ENCODE measurements around the gene SFT2D1. TPM values are rescaled to one million over a fixed set of nuclear protein-coding genes. Genes with fewer than 3 reads are reported as not detected.

SFT2D1 gene
- total and polyA plus RNA-seq, 9 of the 15 experiments (the other 6 are each of a cell fraction or from before 2014, with no cell fraction given), result 54.4 to 140 (median 74.6) TPM

DNA sequence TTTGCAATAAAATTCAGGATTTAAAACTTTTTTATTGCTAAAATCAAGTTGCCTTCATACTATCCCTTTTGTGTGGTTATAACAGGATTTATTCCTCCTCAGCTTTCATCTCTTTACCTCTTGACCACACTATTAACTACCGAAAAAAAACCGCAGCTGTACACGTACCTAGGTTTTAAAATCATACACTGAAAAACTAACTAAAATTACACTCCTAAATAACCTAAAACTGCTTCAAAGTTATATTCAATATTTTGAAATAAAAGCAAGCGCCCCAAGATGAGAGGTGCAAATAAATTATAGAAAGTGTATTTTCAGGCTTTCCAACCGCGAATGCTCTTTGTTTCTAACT, 39.0 kb upstream of the SFT2D1 start (continued):
- TF ChIP-seq, protein P1, sequence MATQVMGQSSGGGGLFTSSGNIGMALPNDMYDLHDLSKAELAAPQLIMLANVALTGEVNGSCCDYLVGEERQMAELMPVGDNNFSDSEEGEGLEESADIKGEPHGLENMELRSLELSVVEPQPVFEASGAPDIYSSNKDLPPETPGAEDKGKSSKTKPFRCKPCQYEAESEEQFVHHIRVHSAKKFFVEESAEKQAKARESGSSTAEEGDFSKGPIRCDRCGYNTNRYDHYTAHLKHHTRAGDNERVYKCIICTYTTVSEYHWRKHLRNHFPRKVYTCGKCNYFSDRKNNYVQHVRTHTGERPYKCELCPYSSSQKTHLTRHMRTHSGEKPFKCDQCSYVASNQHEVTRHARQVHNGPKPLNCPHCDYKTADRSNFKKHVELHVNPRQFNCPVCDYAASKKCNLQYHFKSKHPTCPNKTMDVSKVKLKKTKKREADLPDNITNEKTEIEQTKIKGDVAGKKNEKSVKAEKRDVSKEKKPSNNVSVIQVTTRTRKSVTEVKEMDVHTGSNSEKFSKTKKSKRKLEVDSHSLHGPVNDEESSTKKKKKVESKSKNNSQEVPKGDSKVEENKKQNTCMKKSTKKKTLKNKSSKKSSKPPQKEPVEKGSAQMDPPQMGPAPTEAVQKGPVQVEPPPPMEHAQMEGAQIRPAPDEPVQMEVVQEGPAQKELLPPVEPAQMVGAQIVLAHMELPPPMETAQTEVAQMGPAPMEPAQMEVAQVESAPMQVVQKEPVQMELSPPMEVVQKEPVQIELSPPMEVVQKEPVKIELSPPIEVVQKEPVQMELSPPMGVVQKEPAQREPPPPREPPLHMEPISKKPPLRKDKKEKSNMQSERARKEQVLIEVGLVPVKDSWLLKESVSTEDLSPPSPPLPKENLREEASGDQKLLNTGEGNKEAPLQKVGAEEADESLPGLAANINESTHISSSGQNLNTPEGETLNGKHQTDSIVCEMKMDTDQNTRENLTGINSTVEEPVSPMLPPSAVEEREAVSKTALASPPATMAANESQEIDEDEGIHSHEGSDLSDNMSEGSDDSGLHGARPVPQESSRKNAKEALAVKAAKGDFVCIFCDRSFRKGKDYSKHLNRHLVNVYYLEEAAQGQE (IDR thresholded peaks at IDR 0.05; ENCODE audit: borderline replicate concordance), result no peak
- TF ChIP-seq, protein P1 (CRISPR knock-in tag; IDR thresholded peaks at IDR 0.05; ENCODE audit: low read depth), result no peak
- TF ChIP-seq PTBP1 (IDR thresholded peaks at IDR 0.05; ENCODE audit: low read depth, low read length) (no peak), TBL1XR1 (IDR thresholded peaks at IDR 0.05; ENCODE audit: low read length in 2 of 2) (no peak), ZNF75A (CRISPR knock-in tag; IDR thresholded peaks at IDR 0.05) (no peak), CSDE1 (IDR thresholded peaks at IDR 0.05) (no peak), NBN (IDR thresholded peaks at IDR 0.05; ENCODE audit: low read depth) (0 out of 2 replicates have a peak, but pooled peaks have one; percentile 21), SMAD1 (IDR thresholded peaks at IDR 0.05; ENCODE audit: low read depth, low read length, partially characterized antibody) (no peak), ZNF77 (CRISPR knock-in tag; IDR thresholded peaks at IDR 0.05) (no peak)
- TF ChIP-seq, protein P2, sequence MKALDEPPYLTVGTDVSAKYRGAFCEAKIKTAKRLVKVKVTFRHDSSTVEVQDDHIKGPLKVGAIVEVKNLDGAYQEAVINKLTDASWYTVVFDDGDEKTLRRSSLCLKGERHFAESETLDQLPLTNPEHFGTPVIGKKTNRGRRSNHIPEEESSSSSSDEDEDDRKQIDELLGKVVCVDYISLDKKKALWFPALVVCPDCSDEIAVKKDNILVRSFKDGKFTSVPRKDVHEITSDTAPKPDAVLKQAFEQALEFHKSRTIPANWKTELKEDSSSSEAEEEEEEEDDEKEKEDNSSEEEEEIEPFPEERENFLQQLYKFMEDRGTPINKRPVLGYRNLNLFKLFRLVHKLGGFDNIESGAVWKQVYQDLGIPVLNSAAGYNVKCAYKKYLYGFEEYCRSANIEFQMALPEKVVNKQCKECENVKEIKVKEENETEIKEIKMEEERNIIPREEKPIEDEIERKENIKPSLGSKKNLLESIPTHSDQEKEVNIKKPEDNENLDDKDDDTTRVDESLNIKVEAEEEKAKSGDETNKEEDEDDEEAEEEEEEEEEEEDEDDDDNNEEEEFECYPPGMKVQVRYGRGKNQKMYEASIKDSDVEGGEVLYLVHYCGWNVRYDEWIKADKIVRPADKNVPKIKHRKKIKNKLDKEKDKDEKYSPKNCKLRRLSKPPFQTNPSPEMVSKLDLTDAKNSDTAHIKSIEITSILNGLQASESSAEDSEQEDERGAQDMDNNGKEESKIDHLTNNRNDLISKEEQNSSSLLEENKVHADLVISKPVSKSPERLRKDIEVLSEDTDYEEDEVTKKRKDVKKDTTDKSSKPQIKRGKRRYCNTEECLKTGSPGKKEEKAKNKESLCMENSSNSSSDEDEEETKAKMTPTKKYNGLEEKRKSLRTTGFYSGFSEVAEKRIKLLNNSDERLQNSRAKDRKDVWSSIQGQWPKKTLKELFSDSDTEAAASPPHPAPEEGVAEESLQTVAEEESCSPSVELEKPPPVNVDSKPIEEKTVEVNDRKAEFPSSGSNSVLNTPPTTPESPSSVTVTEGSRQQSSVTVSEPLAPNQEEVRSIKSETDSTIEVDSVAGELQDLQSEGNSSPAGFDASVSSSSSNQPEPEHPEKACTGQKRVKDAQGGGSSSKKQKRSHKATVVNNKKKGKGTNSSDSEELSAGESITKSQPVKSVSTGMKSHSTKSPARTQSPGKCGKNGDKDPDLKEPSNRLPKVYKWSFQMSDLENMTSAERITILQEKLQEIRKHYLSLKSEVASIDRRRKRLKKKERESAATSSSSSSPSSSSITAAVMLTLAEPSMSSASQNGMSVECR (CRISPR knock-in tag; IDR thresholded peaks at IDR 0.05), result no peak
- TF ChIP-seq, protein P3, sequence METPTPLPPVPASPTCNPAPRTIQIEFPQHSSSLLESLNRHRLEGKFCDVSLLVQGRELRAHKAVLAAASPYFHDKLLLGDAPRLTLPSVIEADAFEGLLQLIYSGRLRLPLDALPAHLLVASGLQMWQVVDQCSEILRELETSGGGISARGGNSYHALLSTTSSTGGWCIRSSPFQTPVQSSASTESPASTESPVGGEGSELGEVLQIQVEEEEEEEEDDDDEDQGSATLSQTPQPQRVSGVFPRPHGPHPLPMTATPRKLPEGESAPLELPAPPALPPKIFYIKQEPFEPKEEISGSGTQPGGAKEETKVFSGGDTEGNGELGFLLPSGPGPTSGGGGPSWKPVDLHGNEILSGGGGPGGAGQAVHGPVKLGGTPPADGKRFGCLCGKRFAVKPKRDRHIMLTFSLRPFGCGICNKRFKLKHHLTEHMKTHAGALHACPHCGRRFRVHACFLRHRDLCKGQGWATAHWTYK (CRISPR knock-in tag; IDR thresholded peaks at IDR 0.05), result no peak
- TF ChIP-seq, protein P4, sequence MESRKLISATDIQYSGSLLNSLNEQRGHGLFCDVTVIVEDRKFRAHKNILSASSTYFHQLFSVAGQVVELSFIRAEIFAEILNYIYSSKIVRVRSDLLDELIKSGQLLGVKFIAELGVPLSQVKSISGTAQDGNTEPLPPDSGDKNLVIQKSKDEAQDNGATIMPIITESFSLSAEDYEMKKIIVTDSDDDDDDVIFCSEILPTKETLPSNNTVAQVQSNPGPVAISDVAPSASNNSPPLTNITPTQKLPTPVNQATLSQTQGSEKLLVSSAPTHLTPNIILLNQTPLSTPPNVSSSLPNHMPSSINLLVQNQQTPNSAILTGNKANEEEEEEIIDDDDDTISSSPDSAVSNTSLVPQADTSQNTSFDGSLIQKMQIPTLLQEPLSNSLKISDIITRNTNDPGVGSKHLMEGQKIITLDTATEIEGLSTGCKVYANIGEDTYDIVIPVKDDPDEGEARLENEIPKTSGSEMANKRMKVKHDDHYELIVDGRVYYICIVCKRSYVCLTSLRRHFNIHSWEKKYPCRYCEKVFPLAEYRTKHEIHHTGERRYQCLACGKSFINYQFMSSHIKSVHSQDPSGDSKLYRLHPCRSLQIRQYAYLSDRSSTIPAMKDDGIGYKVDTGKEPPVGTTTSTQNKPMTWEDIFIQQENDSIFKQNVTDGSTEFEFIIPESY (CRISPR knock-in tag; IDR thresholded peaks at IDR 0.05), result no peak
